Activated T-cell treated with anti-CD3 and anti-CD28 coated beads, Interleukin-2, amount 50 U/mL, for 24 hours (primary cell): ENCODE data around the gene CD3D.
A peak's percentile ranks its signal among the peaks of the same experiment; 100 is the strongest.

Experiments
- DNase-seq: peaks from one replicate; pipeline ENCODE4 v3.0.0-alpha.2; 2020
- H3K27ac Mint-ChIP-seq: 2 replicates; pipeline ENCODE4 v1.8.0; 2020; ENCODE audit warnings: mild to moderate bottlenecking, mixed read lengths
- H3K27me3 Mint-ChIP-seq: 2 replicates; pipeline ENCODE4 v1.8.0; 2020; ENCODE audit warnings: mixed read lengths
- H3K36me3 Mint-ChIP-seq: 2 replicates; pipeline ENCODE4 v1.8.0; 2020; ENCODE audit warnings: low read depth, mixed read lengths
- H3K4me1 Mint-ChIP-seq: 2 replicates; pipeline ENCODE4 v1.8.0; 2020; ENCODE audit warnings: low read depth, mixed read lengths
- H3K4me3 Mint-ChIP-seq: 2 replicates; pipeline ENCODE4 v1.8.0; 2020; ENCODE audit warnings: mild to moderate bottlenecking, moderate library complexity, mixed read lengths
- H3K9me3 Mint-ChIP-seq: 2 replicates; pipeline ENCODE4 v1.8.0; 2020; ENCODE audit warnings: mixed read lengths

Gene CD3D

DNA sequence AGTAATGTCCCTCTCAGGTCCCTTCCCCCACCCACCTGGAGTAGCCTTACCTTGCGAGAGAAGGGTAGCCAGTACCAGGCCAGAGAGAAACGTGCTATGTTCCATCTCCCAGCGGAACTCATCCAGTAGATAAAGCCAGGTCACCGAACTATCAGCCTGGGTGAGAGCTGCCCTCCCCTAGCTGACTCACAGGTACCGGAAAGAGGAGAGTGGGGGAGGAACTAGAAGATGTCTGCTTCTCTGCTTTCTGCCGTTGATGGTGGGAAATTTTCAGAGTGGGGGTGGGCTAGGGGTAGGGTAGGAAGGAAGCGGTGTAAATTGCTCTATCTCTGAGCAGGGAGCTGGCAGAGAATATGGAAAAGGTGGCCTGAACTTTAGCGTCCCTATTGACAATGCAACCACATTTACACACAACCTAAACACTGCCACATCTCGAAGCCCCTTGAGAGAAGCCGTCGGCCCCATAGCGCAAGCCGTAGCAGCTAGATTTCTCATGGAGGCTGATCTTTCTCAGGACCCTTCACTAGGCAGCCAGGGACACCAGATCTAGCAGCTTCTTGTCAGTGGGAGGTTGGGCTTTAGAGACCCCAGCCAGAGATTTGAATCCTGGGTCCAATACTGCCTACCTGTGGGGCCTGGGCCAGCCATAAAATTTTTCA, at the start of gene CD3D:
CD3D (minus strand) TSS at position 203 of the 659 bp plus-strand sequence; CDS start at position 105, 98 bp downstream.
- Mint-ChIP-seq H3K4me1 (peaks cover 75% of the 10 kb centered on the region), H3K36me3 (peaks cover 79% of the 10 kb centered on the region), H3K9me3 (no peaks in the 10 kb centered on the region), H3K27ac (peak within 1 kb of the TSS; percentile 97), H3K27me3 (no peaks in the 10 kb centered on the region), H3K4me3 (peak within 1 kb of the TSS; percentile 97)
- peak; percentile 78 for DNase-seq

DNA sequence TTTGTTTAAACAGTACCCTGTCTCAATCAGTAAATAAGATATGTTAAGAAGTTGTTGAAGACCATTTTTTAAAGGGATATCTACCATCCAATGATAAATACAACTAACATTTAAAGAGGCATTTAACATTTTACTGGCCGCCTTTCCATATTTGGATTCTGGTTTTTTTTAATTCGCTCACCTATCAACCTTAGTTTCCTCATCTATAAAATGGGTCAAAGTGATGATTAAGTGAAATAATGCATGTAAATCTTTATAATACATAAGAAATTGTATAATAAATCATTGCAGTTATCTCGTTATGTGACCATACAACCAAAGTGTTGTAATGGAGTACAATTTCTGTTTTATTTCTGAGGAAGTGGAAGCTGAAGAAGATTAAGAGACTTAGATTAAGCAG, 41.2 kb upstream of the CD3D start:
- Mint-ChIP-seq H3K4me3 (no peak overlapping the region), H3K4me1 (no peaks in the 10 kb centered on the region), H3K9me3 (no peaks in the 10 kb centered on the region), H3K27me3 (no peaks in the 10 kb centered on the region), H3K27ac (peak overlapping the region; percentile 64), H3K36me3 (peaks cover 98% of the 10 kb centered on the region)
- no peak for DNase-seq

DNA sequence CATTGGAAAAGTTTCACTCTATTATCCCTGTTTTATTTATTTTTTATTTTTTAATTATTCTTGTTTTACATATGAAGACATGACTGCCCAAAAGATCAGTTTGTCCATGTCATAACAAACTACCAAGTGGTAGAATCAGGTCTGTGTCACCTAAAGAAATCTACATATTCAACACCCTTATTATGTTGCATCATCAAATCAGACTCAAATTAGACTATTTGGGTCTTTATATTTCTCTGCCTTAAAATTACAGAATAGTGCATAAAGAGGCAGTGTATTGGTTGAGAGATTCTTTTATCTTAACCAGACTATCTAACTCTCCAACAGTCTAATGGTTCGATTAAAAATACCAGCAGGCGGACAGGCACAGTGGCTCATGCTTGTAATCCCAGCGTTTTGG, 40.4 kb upstream of the CD3D start:
- peak overlapping the region; percentile 23 for H3K27ac Mint-ChIP-seq

DNA sequence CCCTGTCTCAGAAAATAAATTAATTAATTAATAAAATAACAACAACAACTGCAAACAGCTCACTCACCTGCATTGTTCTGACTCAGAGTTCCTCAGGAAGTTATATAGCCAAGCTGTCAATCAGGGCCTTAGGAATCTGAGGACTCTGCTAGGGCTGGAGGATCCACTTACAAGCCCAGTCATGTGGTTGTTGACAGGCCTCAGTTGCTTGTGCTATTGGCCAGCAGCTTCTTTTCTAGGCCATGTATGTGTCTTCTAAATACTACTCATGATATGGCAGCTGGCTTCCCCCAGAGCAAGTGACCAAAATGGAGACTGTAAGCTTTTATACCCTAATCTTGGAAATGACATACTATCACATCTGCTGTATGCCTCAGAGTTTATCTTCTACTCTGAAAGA, 38.1 kb upstream of the CD3D start:
- Mint-ChIP-seq H3K4me3 (no peak overlapping the region), H3K27ac (no peak overlapping the region)

More for the DNA sequence above, 40.4 kb upstream of the CD3D start:
- peaks cover 98% of the 10 kb centered on the region for H3K36me3 Mint-ChIP-seq
- no peak overlapping the region for H3K4me3 Mint-ChIP-seq
- DNase-seq: no peak
- no peaks in the 10 kb centered on the region for H3K4me1 Mint-ChIP-seq
- no peaks in the 10 kb centered on the region for H3K9me3 Mint-ChIP-seq
- no peaks in the 10 kb centered on the region for H3K27me3 Mint-ChIP-seq

DNA sequence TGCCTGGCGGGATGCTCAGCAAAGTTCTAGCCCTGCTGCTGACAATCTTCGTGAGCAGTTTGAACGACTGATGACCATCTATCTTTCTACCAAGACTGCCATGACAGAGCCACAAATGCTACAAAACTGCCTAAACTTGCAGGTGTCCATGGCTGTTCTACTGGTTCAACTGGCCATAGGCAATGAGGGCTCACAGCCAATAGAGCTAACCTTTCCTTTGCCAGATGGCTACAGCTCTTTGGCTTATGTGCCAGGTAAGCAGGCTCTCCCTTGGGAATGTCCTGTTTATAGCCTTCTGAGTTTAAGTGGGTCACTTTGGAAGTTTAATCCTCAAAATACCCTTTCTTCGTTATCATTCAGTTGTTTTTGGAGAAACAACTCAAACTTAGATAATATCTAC, 37.0 kb upstream of the CD3D start:
- H3K27me3 Mint-ChIP-seq: no peaks in the 10 kb centered on the region
- peaks cover 7% of the 10 kb centered on the region for H3K4me1 Mint-ChIP-seq
- H3K27ac Mint-ChIP-seq: peak overlapping the region; percentile 59
- H3K36me3 Mint-ChIP-seq: peaks cover 98% of the 10 kb centered on the region
- H3K4me3 Mint-ChIP-seq: no peak overlapping the region
- H3K9me3 Mint-ChIP-seq: no peaks in the 10 kb centered on the region
- DNase-seq: no peak

More for the DNA sequence above, 38.1 kb upstream of the CD3D start:
- Mint-ChIP-seq H3K9me3 (no peaks in the 10 kb centered on the region), H3K4me1 (peaks cover 7% of the 10 kb centered on the region), H3K36me3 (peaks cover 98% of the 10 kb centered on the region), H3K27me3 (no peaks in the 10 kb centered on the region)
- DNase-seq: no peak

DNA sequence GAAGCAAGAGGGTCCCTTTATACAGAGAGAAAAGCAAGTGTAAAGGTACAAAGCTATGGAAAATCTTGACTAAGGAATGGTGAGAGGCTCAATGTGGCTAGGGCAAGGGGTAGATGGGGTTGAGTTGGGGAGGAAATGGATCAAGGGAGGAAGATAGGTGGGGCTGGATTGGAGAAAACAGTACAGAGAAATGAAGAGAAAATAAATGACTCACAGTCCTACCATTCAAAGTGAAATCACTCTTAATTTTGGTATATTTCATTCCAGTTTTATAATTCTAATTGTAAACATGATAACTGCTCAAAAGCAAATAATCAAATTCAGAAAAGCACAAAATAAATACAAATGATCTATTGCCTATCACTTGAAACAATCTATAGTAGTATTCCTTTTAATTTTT, 33.5 kb upstream of the CD3D start:
- H3K4me3 Mint-ChIP-seq: no peak overlapping the region
- H3K9me3 Mint-ChIP-seq: no peaks in the 10 kb centered on the region
- peak overlapping the region; percentile 82 for H3K27ac Mint-ChIP-seq
- H3K4me1 Mint-ChIP-seq: peaks cover 7% of the 10 kb centered on the region
- DNase-seq: no peak
- peaks cover 98% of the 10 kb centered on the region for H3K36me3 Mint-ChIP-seq
- H3K27me3 Mint-ChIP-seq: no peaks in the 10 kb centered on the region

DNA sequence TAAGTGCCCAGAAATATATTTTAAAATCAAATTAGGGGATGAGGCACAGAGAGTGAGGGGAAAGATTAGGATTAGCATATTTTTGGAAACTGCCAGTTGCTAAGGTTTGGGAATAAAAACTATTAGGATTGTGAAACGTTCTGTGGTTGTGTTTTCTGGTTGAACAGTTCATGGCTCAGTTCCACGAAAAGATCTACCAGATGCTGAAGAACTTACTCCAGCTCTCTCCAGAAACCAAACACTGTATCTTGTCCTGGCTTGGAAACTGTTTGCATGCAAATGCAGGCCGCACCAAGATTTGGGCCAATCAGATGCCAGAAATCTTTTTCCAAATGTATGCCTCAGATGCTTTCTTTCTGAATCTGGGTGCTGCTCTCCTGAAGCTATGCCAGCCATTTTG, 32.2 kb upstream of the CD3D start:
- Mint-ChIP-seq H3K27ac (peak overlapping the region; percentile 69), H3K36me3 (peaks cover 100% of the 10 kb centered on the region)
- no peak for DNase-seq

DNA sequence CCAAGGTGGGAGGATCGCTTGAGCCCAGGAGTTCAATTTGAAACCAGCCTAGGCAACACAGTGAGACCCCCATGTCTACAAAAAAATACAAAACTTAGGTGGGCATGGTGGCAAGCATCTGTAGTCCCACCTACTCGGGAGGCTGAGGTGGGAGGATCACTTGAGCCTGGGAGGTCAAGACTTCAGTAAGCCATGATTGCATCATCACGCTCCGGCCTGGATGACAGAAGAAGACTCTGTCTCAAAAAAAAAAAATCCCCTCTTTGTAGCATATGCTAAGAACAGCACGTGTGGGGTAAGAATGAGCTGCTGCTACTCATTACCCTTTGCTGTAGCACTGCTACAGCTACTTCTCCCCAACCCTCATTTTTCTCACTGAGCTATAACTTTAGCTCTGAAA, 31.4 kb upstream of the CD3D start:
- no peaks in the 10 kb centered on the region for H3K27me3 Mint-ChIP-seq
- no peak for DNase-seq
- H3K27ac Mint-ChIP-seq: peak overlapping the region; percentile 69
- H3K4me3 Mint-ChIP-seq: no peak overlapping the region
- H3K9me3 Mint-ChIP-seq: no peaks in the 10 kb centered on the region
- peaks cover 100% of the 10 kb centered on the region for H3K36me3 Mint-ChIP-seq
- H3K4me1 Mint-ChIP-seq: peaks cover 7% of the 10 kb centered on the region

More for the DNA sequence above, 32.2 kb upstream of the CD3D start:
- H3K4me3 Mint-ChIP-seq: no peak overlapping the region
- H3K27me3 Mint-ChIP-seq: no peaks in the 10 kb centered on the region
- peaks cover 7% of the 10 kb centered on the region for H3K4me1 Mint-ChIP-seq
- no peaks in the 10 kb centered on the region for H3K9me3 Mint-ChIP-seq

DNA sequence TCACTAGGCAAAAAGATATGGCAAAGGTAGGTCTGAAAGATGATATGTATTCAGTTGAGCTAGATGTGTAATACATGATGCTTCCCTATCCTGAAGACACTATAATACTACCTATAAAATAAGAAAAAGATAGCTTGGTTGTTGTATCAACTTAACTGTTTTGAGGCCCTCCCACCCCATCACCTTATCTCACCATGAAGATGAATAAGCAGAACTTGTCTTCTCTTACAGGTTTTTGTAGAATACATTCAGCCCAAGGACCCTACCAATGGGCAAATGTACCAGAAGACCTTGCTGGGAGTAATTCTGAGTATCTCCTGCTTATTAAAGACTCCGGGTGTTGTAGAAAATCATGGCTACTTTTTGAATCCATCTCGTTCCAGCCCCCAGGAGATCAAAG, 30.8 kb upstream of the CD3D start:
- Mint-ChIP-seq H3K4me1 (peaks cover 7% of the 10 kb centered on the region), H3K36me3 (peaks cover 100% of the 10 kb centered on the region), H3K9me3 (no peaks in the 10 kb centered on the region), H3K4me3 (no peak overlapping the region), H3K27ac (peak overlapping the region; percentile 69), H3K27me3 (no peaks in the 10 kb centered on the region)
- DNase-seq: no peak

DNA sequence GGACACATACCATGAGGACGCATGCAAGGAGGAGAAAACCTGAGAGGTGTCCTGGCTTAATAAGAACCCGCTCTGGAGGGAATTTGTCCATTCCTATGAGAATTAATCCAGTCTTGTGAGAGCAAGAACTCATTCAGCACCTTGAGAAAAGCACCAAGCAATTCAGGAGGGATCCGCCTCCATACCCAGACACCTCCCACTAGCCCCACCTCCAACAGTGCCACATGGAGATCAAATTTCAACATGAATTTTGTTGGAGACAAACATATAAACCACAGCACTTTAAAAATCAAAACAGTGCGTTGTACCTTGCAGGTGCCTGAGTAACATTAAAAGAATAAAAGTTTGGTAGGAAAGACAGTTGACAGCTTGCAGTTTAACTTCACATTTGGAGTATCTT, 28.3 kb upstream of the CD3D start:
- Mint-ChIP-seq H3K27me3 (no peaks in the 10 kb centered on the region), H3K4me1 (peaks cover 4% of the 10 kb centered on the region), H3K36me3 (peaks cover 99% of the 10 kb centered on the region), H3K27ac (no peak overlapping the region), H3K4me3 (no peak overlapping the region), H3K9me3 (no peaks in the 10 kb centered on the region)
- no peak for DNase-seq

DNA sequence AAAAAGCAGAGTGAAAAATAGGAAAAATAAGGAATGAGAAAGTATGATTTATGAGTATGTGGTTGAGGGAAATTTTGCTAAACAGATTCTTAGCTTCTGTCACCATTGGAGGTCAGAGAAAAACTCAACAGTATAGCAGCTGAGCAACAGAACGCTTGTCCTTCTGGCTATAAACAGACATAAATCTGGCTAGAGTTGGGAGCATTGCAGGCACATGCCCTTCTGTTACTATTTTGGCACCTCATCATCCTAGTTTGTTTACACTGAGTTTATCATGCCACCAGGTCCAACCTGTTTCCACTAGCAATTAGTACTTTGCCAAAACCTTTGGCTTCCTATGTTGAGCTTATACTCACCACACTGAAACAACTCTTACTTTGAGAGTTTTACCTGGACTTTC, 23.8 kb upstream of the CD3D start:
- peaks cover 98% of the 10 kb centered on the region for H3K36me3 Mint-ChIP-seq
- DNase-seq: no peak
- peaks cover 33% of the 10 kb centered on the region for H3K4me1 Mint-ChIP-seq
- H3K9me3 Mint-ChIP-seq: no peaks in the 10 kb centered on the region
- no peaks in the 10 kb centered on the region for H3K27me3 Mint-ChIP-seq
- H3K27ac Mint-ChIP-seq: peak overlapping the region; percentile 29
- no peak overlapping the region for H3K4me3 Mint-ChIP-seq

DNA sequence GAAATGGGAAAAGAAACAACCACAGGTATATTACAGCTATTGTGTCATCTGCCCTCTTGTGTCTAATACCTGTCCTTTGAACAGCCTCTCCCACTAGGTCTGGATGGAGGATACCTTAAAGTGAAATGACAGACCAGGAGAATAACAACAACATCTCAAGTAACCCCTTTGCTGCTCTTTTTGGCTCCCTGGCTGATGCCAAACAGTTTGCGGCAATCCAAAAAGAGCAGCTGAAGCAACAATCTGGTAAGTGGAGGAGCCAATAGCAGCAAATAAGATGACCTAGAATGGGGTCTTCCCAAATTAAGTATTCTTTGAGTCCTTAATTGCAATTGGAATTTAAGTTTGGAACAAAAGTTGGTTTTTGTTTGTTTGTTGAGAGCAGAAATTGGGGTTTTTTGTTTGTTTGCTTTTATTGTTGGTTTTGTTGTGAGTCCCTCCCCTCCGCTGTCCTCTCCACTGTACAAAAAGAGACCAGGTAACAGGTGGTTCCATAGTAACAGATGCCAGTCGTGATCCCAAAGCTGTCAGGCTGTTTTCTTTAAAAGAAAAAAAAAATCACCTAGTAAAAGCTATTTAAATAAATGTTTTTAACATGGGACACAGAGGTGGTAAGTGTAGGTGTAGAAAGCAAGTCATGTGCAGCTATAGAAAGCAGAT, 22.6 kb upstream of the CD3D start:
- H3K27me3 Mint-ChIP-seq: no peaks in the 10 kb centered on the region
- H3K9me3 Mint-ChIP-seq: no peaks in the 10 kb centered on the region
- DNase-seq: no peak
- peaks cover 43% of the 10 kb centered on the region for H3K4me1 Mint-ChIP-seq
- peak overlapping the region; percentile 53 for H3K27ac Mint-ChIP-seq
- H3K4me3 Mint-ChIP-seq: no peak overlapping the region
- peaks cover 91% of the 10 kb centered on the region for H3K36me3 Mint-ChIP-seq

DNA sequence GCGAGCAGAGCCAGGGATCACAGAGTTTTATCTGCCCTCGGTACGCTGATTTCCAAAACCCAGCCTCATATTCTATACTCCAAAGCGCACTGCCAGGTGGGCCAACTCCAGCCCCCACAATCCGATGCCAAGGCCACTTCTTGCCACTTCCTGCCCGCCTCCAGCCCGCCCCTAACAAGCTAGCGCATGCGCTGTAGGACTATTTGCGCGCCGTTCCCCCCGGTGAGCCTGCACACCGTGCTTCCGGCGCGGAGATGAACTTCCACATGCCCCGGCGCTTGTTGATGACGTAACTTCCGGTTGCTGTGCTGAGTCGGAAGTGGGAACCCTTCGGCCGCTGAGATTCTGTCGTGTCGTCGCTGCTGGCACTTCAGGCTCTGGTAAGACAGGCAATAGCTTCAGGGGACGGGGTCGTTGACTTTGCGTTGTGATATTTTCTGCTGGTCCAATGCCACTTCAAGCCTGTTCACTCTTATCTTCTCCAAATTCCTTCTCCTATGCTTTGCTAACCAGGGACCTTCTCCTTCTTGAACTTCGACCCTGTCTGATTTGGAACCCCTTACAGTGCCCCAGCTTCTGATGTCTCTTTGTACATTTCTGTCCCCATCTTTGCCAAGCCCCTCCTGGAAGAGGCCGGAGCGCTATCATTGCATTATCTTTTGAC, 16.9 kb upstream of the CD3D start, which contains the start of gene UBE4A:
UBE4A (plus strand) TSS at position 306 of the 664 bp plus-strand sequence. CDS start 5,481 bp downstream, outside the sequence.
- Mint-ChIP-seq H3K27ac (peak within 1 kb of the TSS; percentile 98), H3K36me3 (peaks cover 49% of the 10 kb centered on the region), H3K4me3 (peak within 1 kb of the TSS; percentile 96), H3K4me1 (peaks cover 52% of the 10 kb centered on the region), H3K9me3 (no peaks in the 10 kb centered on the region), H3K27me3 (no peaks in the 10 kb centered on the region)
- DNase-seq: peak; percentile 98

DNA sequence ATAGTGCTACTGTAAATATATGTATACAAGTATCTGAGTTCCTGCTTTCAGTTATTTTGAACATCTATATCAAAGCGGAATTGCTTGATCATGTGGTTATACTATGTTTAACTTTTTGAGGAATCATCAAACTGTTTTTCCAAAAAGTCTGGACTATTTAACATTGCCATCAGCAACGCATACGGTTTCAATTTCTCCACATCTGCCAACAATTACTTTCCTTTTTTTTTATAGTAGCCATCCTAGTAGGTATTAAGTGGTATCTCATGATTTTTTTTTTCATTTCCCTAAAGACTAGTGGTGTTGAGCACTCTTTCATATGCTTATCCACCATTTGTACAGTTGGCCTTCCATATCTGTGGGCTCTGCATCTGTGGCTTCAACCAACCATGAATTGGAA, 15.6 kb upstream of the CD3D start:
- H3K27ac Mint-ChIP-seq: no peak overlapping the region
- no peaks in the 10 kb centered on the region for H3K27me3 Mint-ChIP-seq
- no peaks in the 10 kb centered on the region for H3K9me3 Mint-ChIP-seq

More for the DNA sequence above, 15.6 kb upstream of the CD3D start:
- Mint-ChIP-seq H3K36me3 (peaks cover 50% of the 10 kb centered on the region), H3K4me3 (no peak overlapping the region), H3K4me1 (peaks cover 45% of the 10 kb centered on the region)
- no peak for DNase-seq
